Measurements from ENCODE around the gene CTRB2.
"Not testable (repeated sequence)": the region's sequence is repeated elsewhere in the genome, so short reads cannot be mapped to it uniquely, and the experiment has no call there.

The CTRB2 gene

GRCh38 chr16:75226550-75227360, 19.8 kb upstream of the CTRB2 start:
- no peak for DNase-seq (ENCODE audit: low read depth)
- no peak overlapping the region for H3K4me3 ChIP-seq (ENCODE audit: control insufficient read depth, low read depth, low read length)
- TF ChIP-seq CTCF (IDR thresholded peaks at IDR 0.05; ENCODE audit: control insufficient read depth, insufficient read depth, low read depth, low read length, missing control alignments) = no peak

GRCh38 chr16:75225678-75226515, 18.9 kb upstream of the CTRB2 start:
- no peak for DNase-seq (ENCODE audit: low read depth)
- H3K4me3 ChIP-seq (ENCODE audit: control insufficient read depth, low read depth, low read length) = no peak overlapping the region
- TF ChIP-seq CTCF (IDR thresholded peaks at IDR 0.05; ENCODE audit: control insufficient read depth, insufficient read depth, low read depth, low read length, missing control alignments) = no peak

GRCh38 chr16:75225092-75225491, 18.1 kb upstream of the CTRB2 start:
- DNase-seq (ENCODE audit: low read depth) = no peak
- no peak for TF ChIP-seq CTCF (IDR thresholded peaks at IDR 0.05; ENCODE audit: control insufficient read depth, insufficient read depth, low read depth, low read length, missing control alignments)
- no peak overlapping the region for H3K4me3 ChIP-seq (ENCODE audit: control insufficient read depth, low read depth, low read length)

GRCh38 chr16:75224306-75225082, 17.5 kb upstream of the CTRB2 start:
- H3K4me3 ChIP-seq (ENCODE audit: control insufficient read depth, low read depth, low read length) = no peak overlapping the region
- no peak for DNase-seq (ENCODE audit: low read depth)
- TF ChIP-seq CTCF (IDR thresholded peaks at IDR 0.05; ENCODE audit: control insufficient read depth, insufficient read depth, low read depth, low read length, missing control alignments) = no peak

GRCh38 chr16:75223129-75223528, 16.2 kb upstream of the CTRB2 start:
- H3K4me3 ChIP-seq (ENCODE audit: control insufficient read depth, low read depth, low read length); DNase-seq (ENCODE audit: low read depth): not testable (repeated sequence)

- no peak for TF ChIP-seq CTCF (IDR thresholded peaks at IDR 0.05; ENCODE audit: control insufficient read depth, insufficient read depth, low read depth, low read length, missing control alignments)
- no peak for DNase-seq (ENCODE audit: low read depth)
- H3K4me3 ChIP-seq (ENCODE audit: control insufficient read depth, low read depth, low read length) = no peak overlapping the region
Measured at GRCh38 chr16:75222271-75222783, 15.4 kb upstream of the CTRB2 start.
